Testis (tissue), 3 donors: ENCODE results near the gene PPP6R2. TPM values are rescaled to one million over a fixed set of nuclear protein-coding genes. Genes with fewer than 3 reads are reported as not detected.

Source experiments
- DNase-seq: peaks from one replicate; pipeline ENCODE4 v3.0.0-alpha.2; 2019
- H3K27ac ChIP-seq, 2 donors: fragments of 200-600 bp; sonication (generic); one replicate each; pipeline ENCODE4 v1.5.1; 2019
- H3K27me3 ChIP-seq: fragments of 200-600 bp; sonication (generic); one replicate; pipeline ENCODE4 v1.5.1; 2019
- H3K36me3 ChIP-seq: fragments of 200-600 bp; sonication (generic); one replicate; pipeline ENCODE4 v1.5.1; 2017; ENCODE audit warnings: low read depth; ENCODE audit errors: missing control alignments
- H3K4me1 ChIP-seq: fragments of 200-600 bp; sonication (generic); one replicate; pipeline ENCODE4 v1.5.1; 2019
- H3K4me3 ChIP-seq, 2 donors: fragments of 200-600 bp; sonication (generic); one replicate each; pipeline ENCODE4 v1.5.1; 2017 to 2019
- H3K9me3 ChIP-seq: fragments of 200-600 bp; sonication (generic); one replicate; pipeline ENCODE4 v1.5.1; 2017
- CTCF ChIP-seq, 3 experiments: fragments of 450-650 bp in 2 of 3; fragments of 200-600 bp in 1 of 3; sonication (generic) in 1 of 3; IDR thresholded peaks; one replicate each; pipeline ENCODE4 v1.5.1; 2016 to 2019; ENCODE audit warnings: antibody characterized with exemption in 3 of 3, mild to moderate bottlenecking in 2 of 3, moderate library complexity in 1 of 3
- POLR2A ChIP-seq: fragments of 450-650 bp; IDR thresholded peaks from one replicate; pipeline ENCODE4 v1.6.1; 2017; ENCODE audit warnings: antibody characterized with exemption, mild to moderate bottlenecking, moderate library complexity
- WGBS, 2 donors: methylation state at CpG; one replicate each; pipeline ENCODE4 v1.1.5; 2018; 5-methylcytosine and 5-hydroxymethylcytosine counted together
- intact Hi-C: fragments of 100-400 bp; cut with DNase I; formaldehyde crosslinking; loops from one replicate; pipeline ENCODE4 v1.15.1; 2023; ENCODE audit warnings: low total_unique reads
- polyA plus RNA-seq: library from polyadenylated mRNA; stranded (reverse); fragments of 350-450 nt; fragmentation: Illumina TruSeq; extraction: RNeasy Lipid Tissue Mini Kit (QIAGEN cat#74804); gene quantifications from one replicate; pipeline ENCODE4 v1.2.3, GENCODE V29; 2014; ENCODE audit warnings: low read depth, low replicate concordance; ENCODE audit not compliant: insufficient read depth
- total RNA-seq, 2 donors: library from RNA; depleted of rRNA; stranded (reverse); fragments of >200 nt; gene quantifications; one replicate each; pipeline ENCODE4 v1.2.3, GENCODE V29; 2016

PPP6R2 gene
- total and polyA plus RNA-seq, 3 donors from 2014 or later = 123 to 142 (median 138) TPM

GRCh38 chr22:50317178-50317577 lies 25.9 kb upstream of the PPP6R2 start:
- 87 to 93% methylated on average over 9 of the region's 9 CpGs for WGBS, 2 donors
- no peaks in the 10 kb centered on the region for H3K27me3 ChIP-seq
- H3K4me1 ChIP-seq = no peaks in the 10 kb centered on the region
- H3K27ac ChIP-seq = no peak overlapping the region
- intact Hi-C loops = no loop called here
- no peak for DNase-seq
- TF ChIP-seq POLR2A = no peak
- TF ChIP-seq CTCF (IDR thresholded peaks at IDR 0.05) = no peak
- H3K9me3 ChIP-seq = no peaks in the 10 kb centered on the region
- H3K4me3 ChIP-seq = no peak overlapping the region
- H3K36me3 ChIP-seq = no peaks in the 10 kb centered on the region

GRCh38 chr22:50317674-50318073 lies 25.5 kb upstream of the PPP6R2 start:
- H3K27ac ChIP-seq = no peak overlapping the region
- intact Hi-C loops = no loop called here
- no peaks in the 10 kb centered on the region for H3K27me3 ChIP-seq
- H3K9me3 ChIP-seq = no peaks in the 10 kb centered on the region
- TF ChIP-seq CTCF (IDR thresholded peaks at IDR 0.05) = no peak
- TF ChIP-seq POLR2A = no peak
- DNase-seq = no peak
- 83 to 87% methylated on average over 3 to 7 of the region's 7 CpGs for WGBS, 2 donors
- H3K4me1 ChIP-seq = no peaks in the 10 kb centered on the region
- H3K4me3 ChIP-seq = no peak overlapping the region
- H3K36me3 ChIP-seq = no peaks in the 10 kb centered on the region

- intact Hi-C loops = no loop called here
- Histone ChIP-seq H3K9me3 (no peaks in the 10 kb centered on the region), H3K4me1 (no peaks in the 10 kb centered on the region), H3K27me3 (no peaks in the 10 kb centered on the region), H3K4me3 (no peak overlapping the region), H3K36me3 (no peaks in the 10 kb centered on the region), H3K27ac (no peak overlapping the region)
- WGBS, 2 donors = 81 to 90% methylated on average over 7 of the region's 7 CpGs
- TF ChIP-seq CTCF (IDR thresholded peaks at IDR 0.05) (no peak), POLR2A (no peak)
- no peak for DNase-seq
Measured at GRCh38 chr22:50318356-50318697, 24.8 kb upstream of the PPP6R2 start.

GRCh38 chr22:50318698-50319411 lies 24.3 kb upstream of the PPP6R2 start:
- DNase-seq = no peak
- 79 to 89% methylated on average over 15 to 21 of the region's 21 CpGs for whole genome bisulfite sequencing, 2 donors
- no peaks in the 10 kb centered on the region for H3K9me3 ChIP-seq
- H3K36me3 ChIP-seq = no peaks in the 10 kb centered on the region
- no peak overlapping the region for H3K27ac ChIP-seq
- no peak overlapping the region for H3K4me3 ChIP-seq
- intact Hi-C loops = no loop called here
- TF ChIP-seq CTCF (IDR thresholded peaks at IDR 0.05) (no peak), POLR2A (no peak)
- H3K4me1 ChIP-seq = no peaks in the 10 kb centered on the region
- H3K27me3 ChIP-seq = no peaks in the 10 kb centered on the region

GRCh38 chr22:50319503-50319951 lies 23.6 kb upstream of the PPP6R2 start:
- Histone ChIP-seq H3K4me3 (no peak overlapping the region), H3K36me3 (no peaks in the 10 kb centered on the region), H3K9me3 (no peaks in the 10 kb centered on the region), H3K27ac (no peak overlapping the region), H3K4me1 (no peaks in the 10 kb centered on the region), H3K27me3 (no peaks in the 10 kb centered on the region)
- intact Hi-C loops = no loop called here
- 92 to 93% methylated on average over 13 to 15 of the region's 15 CpGs for WGBS, 2 donors
- TF ChIP-seq POLR2A (no peak), CTCF (IDR thresholded peaks at IDR 0.05) (no peak)
- DNase-seq = no peak
